ENCODE results near the gene LMO2. TPM values are rescaled to one million over a fixed set of nuclear protein-coding genes. Genes with fewer than 3 reads are reported as not detected.

Gene LMO2
- total RNA-seq, 2 donors from 2014 or later, result 4.6 to 13.1 TPM

DNA sequence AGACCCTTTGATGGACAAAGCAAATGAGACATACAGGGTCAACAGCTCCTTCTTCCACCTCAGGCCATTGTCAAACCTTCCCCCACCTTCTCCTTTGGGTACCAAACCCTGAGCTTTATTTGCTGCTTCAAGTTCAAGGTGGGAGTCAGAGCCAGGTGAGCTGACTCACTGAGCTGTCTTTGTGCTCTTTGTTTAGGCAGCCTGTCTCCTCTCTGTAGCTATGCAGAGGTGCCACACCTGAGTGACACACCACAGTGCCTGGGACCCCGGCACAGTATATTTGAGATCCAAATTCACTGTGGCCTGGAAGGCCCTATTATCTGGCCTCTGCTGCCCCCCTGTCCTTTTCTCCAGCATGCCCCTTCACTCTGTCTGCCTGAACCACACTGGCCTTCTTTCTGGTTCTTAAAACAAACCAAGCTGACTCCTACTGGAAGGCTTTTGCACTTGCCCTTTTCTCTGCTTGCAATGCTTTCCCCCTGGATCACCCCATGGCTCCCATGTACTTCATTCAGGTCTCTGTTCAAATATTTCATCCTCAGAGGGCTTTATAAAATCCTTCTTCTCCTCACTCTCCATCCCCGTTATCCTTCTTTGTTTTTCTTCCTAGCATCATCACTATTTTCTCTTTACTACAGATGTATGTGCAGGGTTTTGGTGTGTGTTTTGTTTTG lies 16.1 kb downstream of the LMO2 start:
- TF ChIP-seq, protein P1, sequence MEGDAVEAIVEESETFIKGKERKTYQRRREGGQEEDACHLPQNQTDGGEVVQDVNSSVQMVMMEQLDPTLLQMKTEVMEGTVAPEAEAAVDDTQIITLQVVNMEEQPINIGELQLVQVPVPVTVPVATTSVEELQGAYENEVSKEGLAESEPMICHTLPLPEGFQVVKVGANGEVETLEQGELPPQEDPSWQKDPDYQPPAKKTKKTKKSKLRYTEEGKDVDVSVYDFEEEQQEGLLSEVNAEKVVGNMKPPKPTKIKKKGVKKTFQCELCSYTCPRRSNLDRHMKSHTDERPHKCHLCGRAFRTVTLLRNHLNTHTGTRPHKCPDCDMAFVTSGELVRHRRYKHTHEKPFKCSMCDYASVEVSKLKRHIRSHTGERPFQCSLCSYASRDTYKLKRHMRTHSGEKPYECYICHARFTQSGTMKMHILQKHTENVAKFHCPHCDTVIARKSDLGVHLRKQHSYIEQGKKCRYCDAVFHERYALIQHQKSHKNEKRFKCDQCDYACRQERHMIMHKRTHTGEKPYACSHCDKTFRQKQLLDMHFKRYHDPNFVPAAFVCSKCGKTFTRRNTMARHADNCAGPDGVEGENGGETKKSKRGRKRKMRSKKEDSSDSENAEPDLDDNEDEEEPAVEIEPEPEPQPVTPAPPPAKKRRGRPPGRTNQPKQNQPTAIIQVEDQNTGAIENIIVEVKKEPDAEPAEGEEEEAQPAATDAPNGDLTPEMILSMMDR (IDR thresholded peaks at IDR 0.05), result no peak

DNA sequence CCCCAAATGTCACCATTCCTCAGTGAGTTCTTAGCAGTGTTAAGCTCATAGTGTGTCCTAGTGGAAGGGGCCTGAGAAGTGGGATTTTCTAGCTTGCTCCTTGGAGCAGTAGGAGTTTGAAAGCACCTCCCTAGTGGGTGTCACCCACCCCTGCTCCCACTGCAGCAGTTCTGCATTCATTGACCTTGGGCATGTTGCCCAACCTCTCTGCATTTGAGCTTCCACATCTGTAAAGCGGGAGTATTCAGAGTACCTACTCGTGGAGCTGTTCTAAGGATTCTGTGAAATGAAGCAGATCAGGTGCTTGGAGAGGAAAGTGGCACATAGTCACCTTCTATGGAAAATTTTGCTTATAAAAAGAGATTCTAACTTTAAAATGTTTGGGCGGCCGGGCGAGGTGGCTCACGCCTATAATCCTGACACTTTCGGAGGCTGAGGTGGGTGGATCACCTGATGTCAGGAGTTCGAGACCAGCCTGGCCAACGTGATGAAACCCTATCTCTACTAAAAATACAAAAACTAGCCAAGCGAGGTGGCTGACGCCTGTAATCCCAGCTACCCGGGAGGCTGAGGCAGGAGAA lies 16.9 kb downstream of the LMO2 start:
- H3K27me3 ChIP-seq, result no peaks in the 10 kb centered on the region
- peaks cover 0 to 11% of the 10 kb centered on the region in 2 donors for H3K4me1 ChIP-seq
- H3K9me3 ChIP-seq, result no peaks in the 10 kb centered on the region
- no peak overlapping the region for H3K27ac ChIP-seq
- DNase-seq (ENCODE audit: low spot score), result no peak
- TF ChIP-seq, protein P1 (IDR thresholded peaks at IDR 0.05), result no peak
- no peaks in the 10 kb centered on the region for H3K36me3 ChIP-seq
- no peak overlapping the region for H3K4me3 ChIP-seq

More for the DNA sequence above, 16.1 kb downstream of the LMO2 start:
- H3K9me3 ChIP-seq, result no peaks in the 10 kb centered on the region
- no peak overlapping the region for H3K27ac ChIP-seq
- no peak overlapping the region for H3K4me3 ChIP-seq
- DNase-seq (ENCODE audit: low spot score), result no peak
- H3K36me3 ChIP-seq, result no peaks in the 10 kb centered on the region
- peaks cover 0 to 5% of the 10 kb centered on the region in 2 donors for H3K4me1 ChIP-seq
- no peaks in the 10 kb centered on the region for H3K27me3 ChIP-seq

DNA sequence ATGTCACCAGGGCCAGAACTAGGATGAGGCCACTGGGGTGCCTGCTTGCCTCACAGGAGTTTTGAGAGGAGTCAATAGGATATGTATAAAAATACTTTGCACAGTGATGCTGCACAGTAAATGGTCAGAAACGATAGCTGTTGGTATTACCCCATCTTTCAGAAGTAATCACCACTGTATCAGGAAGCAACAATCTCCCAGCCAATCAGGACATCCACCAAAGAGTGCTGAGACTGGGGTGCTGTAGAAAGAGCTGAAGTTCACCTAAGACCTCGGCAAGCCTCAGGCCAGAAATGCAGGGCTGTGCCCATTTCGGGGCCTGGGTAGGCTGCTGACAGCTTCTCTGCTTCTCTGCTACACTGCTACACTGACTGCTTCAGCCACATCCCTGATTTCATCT lies 17.4 kb downstream of the LMO2 start:
- H3K9me3 ChIP-seq, result no peaks in the 10 kb centered on the region
- DNase-seq (ENCODE audit: low spot score), result no peak
- no peaks in the 10 kb centered on the region for H3K36me3 ChIP-seq
- TF ChIP-seq, protein P1 (IDR thresholded peaks at IDR 0.05), result no peak
- H3K4me3 ChIP-seq, result no peak overlapping the region
- no peaks in the 10 kb centered on the region for H3K27me3 ChIP-seq
- H3K27ac ChIP-seq, result no peak overlapping the region
- peaks cover 0 to 11% of the 10 kb centered on the region in 2 donors for H3K4me1 ChIP-seq

DNA sequence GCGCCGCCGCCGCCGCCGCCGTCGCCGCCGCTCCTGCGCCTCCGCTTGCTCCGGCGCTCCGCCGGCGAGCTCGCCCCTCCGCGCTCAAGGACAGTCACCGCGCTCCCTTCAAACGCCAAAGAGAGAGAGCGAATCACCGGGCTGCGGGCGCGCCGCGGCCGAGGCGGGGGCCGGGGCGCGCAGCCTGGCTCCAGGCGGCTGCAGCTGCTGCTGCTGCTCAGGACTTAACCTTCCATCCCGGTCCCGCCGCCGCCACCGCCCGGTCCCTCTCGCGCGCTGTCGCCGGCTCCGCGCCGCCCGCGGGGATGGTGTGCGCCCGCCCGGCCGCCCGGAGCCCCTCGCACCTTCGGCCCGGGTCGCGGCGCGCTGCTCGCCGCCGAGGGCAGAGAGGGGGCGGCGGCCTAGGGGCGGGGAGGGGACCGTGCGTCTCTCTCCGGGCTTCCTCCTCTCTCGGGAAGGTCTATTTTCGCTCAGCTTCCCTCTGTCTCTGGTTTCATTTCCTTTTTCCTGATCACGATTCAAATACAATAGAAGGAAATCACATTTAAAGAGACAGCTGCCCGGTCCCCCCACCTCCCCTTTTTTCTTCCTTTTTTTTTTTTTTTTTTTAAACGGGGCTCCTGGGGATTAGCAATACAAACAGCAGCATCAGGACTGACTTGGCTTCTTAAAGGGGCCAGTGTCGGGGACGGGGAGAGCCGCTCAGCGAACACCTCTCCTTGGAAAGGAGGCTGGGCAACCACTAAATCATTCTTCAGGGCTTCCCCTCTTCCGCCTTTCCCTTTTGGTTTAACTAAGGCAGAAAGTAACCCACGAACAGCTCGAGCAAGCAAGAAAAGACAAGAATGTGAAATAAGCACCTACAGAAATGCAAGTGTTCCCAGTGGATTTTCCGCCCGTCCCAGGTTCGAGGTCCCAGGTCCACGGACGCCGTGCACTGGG lies 22.1 kb downstream of the LMO2 start:
- DNase-seq (ENCODE audit: low spot score), result no peak
- H3K27me3 ChIP-seq, result no peaks in the 10 kb centered on the region
- H3K27ac ChIP-seq, result peak overlapping the region; percentile 67 to 73
- H3K9me3 ChIP-seq, result no peaks in the 10 kb centered on the region
- peaks cover 0 to 24% of the 10 kb centered on the region in 2 donors for H3K4me1 ChIP-seq
- H3K36me3 ChIP-seq, result no peaks in the 10 kb centered on the region
- peak overlapping the region; percentile 51 to 63 for H3K4me3 ChIP-seq
- TF ChIP-seq, protein P1 (IDR thresholded peaks at IDR 0.05), result no peak

DNA sequence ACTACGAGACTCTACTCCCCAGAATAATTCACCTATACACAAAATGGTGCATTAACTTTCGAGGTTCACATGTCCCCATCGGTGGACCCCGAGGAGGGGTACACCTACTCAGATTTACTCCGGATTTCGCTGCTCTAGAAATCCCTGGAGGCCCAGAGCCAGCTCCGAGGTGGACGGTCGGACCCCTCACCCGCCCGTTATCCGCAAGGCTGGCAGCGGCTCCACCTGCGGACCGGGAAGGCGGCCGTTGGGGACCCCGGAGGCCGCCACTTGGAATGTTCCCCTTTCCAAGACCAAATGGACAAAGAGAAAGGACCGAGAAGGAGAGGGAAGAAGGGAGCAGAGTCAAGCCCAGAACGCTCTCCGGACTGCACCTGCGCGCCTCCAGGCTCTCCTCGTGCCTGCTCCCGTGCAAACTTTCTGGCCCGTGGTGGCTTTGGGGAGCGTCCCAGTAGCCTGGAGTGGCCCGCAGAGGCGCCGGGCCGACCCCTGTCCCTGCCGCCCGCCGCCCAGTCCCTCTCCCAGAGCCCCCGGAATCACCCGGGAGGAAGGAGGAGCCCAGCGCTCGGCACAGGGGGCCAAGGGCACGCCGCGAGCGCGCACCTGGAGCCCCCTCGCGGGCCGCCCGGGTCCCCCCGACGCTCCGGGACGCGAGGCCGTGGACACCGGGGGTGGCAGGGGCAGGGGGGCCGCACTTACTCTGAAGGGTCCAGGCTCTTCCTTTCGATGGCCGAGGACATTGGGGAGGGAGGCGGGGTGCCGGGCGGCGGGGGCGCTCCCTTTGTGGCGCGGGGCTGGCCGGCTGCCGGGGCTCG lies 23.0 kb downstream of the LMO2 start:
- Histone ChIP-seq H3K9me3 (no peaks in the 10 kb centered on the region), H3K27me3 (no peaks in the 10 kb centered on the region), H3K4me1 (peaks cover 0 to 24% of the 10 kb centered on the region in 2 donors), H3K36me3 (no peaks in the 10 kb centered on the region), H3K4me3 (peak overlapping the region; percentile 51 to 63), H3K27ac (peak overlapping the region; percentile 50 to 67)
- no peak for DNase-seq (ENCODE audit: low spot score)
- TF ChIP-seq, protein P1 (IDR thresholded peaks at IDR 0.05), result no peak
